ENCODE measurements around the gene ZNF300. TPM values are rescaled to one million over a fixed set of nuclear protein-coding genes. Genes with fewer than 3 reads are reported as not detected.

The ZNF300 gene
- total RNA-seq = 1 to 10 TPM in 4 of 5 experiments, under 1 TPM in 1; 0.56 to 5.1 (median 2.1) TPM
- polyA plus RNA-seq = under 1 TPM; 0.15 to 0.58 TPM
- total RNA-seq = 7.1 reads per million, percentile 30 among the genes with 10 or more reads in this experiment

GRCh38 chr5:150904479-150905311, at the start of gene ZNF300:
Gene ZNF300, minus strand, starts transcription at chr5:150904980. Its CDS starts 1,825 bp downstream, at chr5:150903155.
- peaks cover 0 to 30% (median 4%) of the 10 kb centered on the region in 3 experiments for H3K9me3 ChIP-seq (ENCODE audit: control insufficient read depth in 2 of 3, low read length in 3 of 3)

GRCh38 chr5:150948539-150948938, 43.8 kb upstream of the ZNF300 start:
- H3K9me3 ChIP-seq (ENCODE audit: control insufficient read depth in 2 of 3, low read length in 3 of 3) = peaks cover 0 to 47% (median 0%) of the 10 kb centered on the region in 3 experiments

More at GRCh38 chr5:150904479-150905311, at the start of gene ZNF300:
- Mint-ChIP-seq H3K27ac (peak within 1 kb of the TSS in 8 of 9 donors; percentile 70 to 96 (median 86)), H3K4me3 (peak within 1 kb of the TSS; percentile 72 to 92 (median 86)), H3K36me3 (peaks cover 13 to 59% (median 26%) of the 10 kb centered on the region in 5 donors), H3K9me3 (peaks cover 15 to 91% (median 62%) of the 10 kb centered on the region in 11 donors), H3K27me3 (peaks cover 0 to 31% (median 23%) of the 10 kb centered on the region in 5 donors), H3K4me1 (peaks cover 0 to 11% (median 5%) of the 10 kb centered on the region in 7 donors)
- intact Hi-C loops (cut with micrococcal nuclease) = no loop called here
- no peaks in the 10 kb centered on the region for H3K36me3 ChIP-seq (ENCODE audit: control insufficient read depth in 2 of 3, insufficient read depth in 3 of 3, low read length in 3 of 3)
- H3K27ac ChIP-seq (ENCODE audit: low read depth, low read length) = no peak within 1 kb of the TSS
- no peaks in the 10 kb centered on the region for H3K4me1 ChIP-seq (ENCODE audit: control insufficient read depth in 2 of 2, insufficient read depth in 2 of 2, low read length in 2 of 2)
- peak; percentile 20 to 63 (median 38) for DNase-seq
- peak; percentile 97 for ATAC-seq
- peak within 1 kb of the TSS; percentile 34 for H3K4me3 ChIP-seq (ENCODE audit: low read length)
- ChIA-PET CTCF (no interaction called here), POLR2A (no interaction called here)
- no peaks in the 10 kb centered on the region for H3K27me3 ChIP-seq (ENCODE audit: control insufficient read depth in 2 of 2, insufficient read depth in 2 of 2, low read length in 2 of 2)

GRCh38 chr5:150946351-150946905, 41.6 kb upstream of the ZNF300 start:
- no peak for DNase-seq
- Histone ChIP-seq H3K4me3 (ENCODE audit: low read length) (no peak overlapping the region), H3K27ac (ENCODE audit: low read depth, low read length) (no peak overlapping the region), H3K27me3 (ENCODE audit: control insufficient read depth in 2 of 2, insufficient read depth in 2 of 2, low read length in 2 of 2) (no peaks in the 10 kb centered on the region), H3K4me1 (ENCODE audit: control insufficient read depth in 2 of 2, insufficient read depth in 2 of 2, low read length in 2 of 2) (no peaks in the 10 kb centered on the region), H3K9me3 (ENCODE audit: control insufficient read depth in 2 of 3, low read length in 3 of 3) (peaks cover 0 to 33% (median 0%) of the 10 kb centered on the region in 3 experiments), H3K36me3 (ENCODE audit: control insufficient read depth in 2 of 3, insufficient read depth in 3 of 3, low read length in 3 of 3) (no peaks in the 10 kb centered on the region)
- ChIA-PET CTCF (no interaction called here), POLR2A (no interaction called here)
- peaks cover 0 to 49% (median 39%) of the 10 kb centered on the region in 5 donors for H3K27me3 Mint-ChIP-seq
- H3K9me3 Mint-ChIP-seq = peaks cover 28 to 95% (median 60%) of the 10 kb centered on the region in 11 donors
- no peak overlapping the region for H3K27ac Mint-ChIP-seq
- peaks cover 0 to 4% (median 0%) of the 10 kb centered on the region in 7 donors for H3K4me1 Mint-ChIP-seq
- H3K4me3 Mint-ChIP-seq = peak overlapping the region in 1 of 10 donors; percentile 52
- ATAC-seq = no peak
- peaks cover 7 to 31% (median 21%) of the 10 kb centered on the region in 5 donors for H3K36me3 Mint-ChIP-seq
- intact Hi-C loops (cut with micrococcal nuclease) = no loop called here

More at GRCh38 chr5:150948539-150948938, 43.8 kb upstream of the ZNF300 start:
- Mint-ChIP-seq H3K36me3 (peaks cover 7 to 42% (median 21%) of the 10 kb centered on the region in 5 donors), H3K27me3 (peaks cover 0 to 53% (median 35%) of the 10 kb centered on the region in 5 donors), H3K4me1 (peaks cover 0 to 4% (median 0%) of the 10 kb centered on the region in 7 donors), H3K27ac (no peak overlapping the region), H3K9me3 (peaks cover 23 to 100% (median 69%) of the 10 kb centered on the region in 11 donors), H3K4me3 (no peak overlapping the region)
- ChIA-PET CTCF (no interaction called here), POLR2A (no interaction called here)
- no peak overlapping the region for H3K4me3 ChIP-seq (ENCODE audit: low read length)
- intact Hi-C loops (cut with micrococcal nuclease) = no loop called here
- H3K36me3 ChIP-seq (ENCODE audit: control insufficient read depth in 2 of 3, insufficient read depth in 3 of 3, low read length in 3 of 3) = no peaks in the 10 kb centered on the region
- ATAC-seq (no peak), DNase-seq (no peak)
- no peaks in the 10 kb centered on the region for H3K27me3 ChIP-seq (ENCODE audit: control insufficient read depth in 2 of 2, insufficient read depth in 2 of 2, low read length in 2 of 2)
- no peak overlapping the region for H3K27ac ChIP-seq (ENCODE audit: low read depth, low read length)
- no peaks in the 10 kb centered on the region for H3K4me1 ChIP-seq (ENCODE audit: control insufficient read depth in 2 of 2, insufficient read depth in 2 of 2, low read length in 2 of 2)

DNA sequence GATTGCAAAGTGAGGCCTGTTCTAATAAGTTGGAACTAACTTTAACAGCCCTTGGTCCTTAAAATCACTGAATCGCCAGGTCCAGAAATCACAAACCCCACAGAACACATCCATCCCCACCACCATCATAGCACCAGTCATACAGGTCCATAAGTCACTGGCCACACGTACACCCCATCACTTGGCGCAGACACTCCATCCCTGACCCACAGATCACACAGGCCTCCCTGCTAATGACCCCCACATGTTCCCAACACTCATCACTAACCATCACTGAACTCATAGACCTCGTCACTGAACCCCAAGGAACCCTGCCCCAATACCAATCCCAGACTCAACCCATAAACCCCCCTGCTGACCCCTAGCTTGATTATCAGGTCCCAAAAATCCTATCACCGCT, 41.2 kb upstream of the ZNF300 start:
- Histone ChIP-seq H3K27ac (ENCODE audit: low read depth, low read length) (no peak overlapping the region), H3K4me3 (ENCODE audit: low read length) (no peak overlapping the region), H3K36me3 (ENCODE audit: control insufficient read depth in 2 of 3, insufficient read depth in 3 of 3, low read length in 3 of 3) (no peaks in the 10 kb centered on the region), H3K4me1 (ENCODE audit: control insufficient read depth in 2 of 2, insufficient read depth in 2 of 2, low read length in 2 of 2) (no peaks in the 10 kb centered on the region), H3K27me3 (ENCODE audit: control insufficient read depth in 2 of 2, insufficient read depth in 2 of 2, low read length in 2 of 2) (no peaks in the 10 kb centered on the region), H3K9me3 (ENCODE audit: control insufficient read depth in 2 of 3, low read length in 3 of 3) (peaks cover 0 to 33% (median 0%) of the 10 kb centered on the region in 3 experiments)
- Mint-ChIP-seq H3K27me3 (peaks cover 0 to 54% (median 37%) of the 10 kb centered on the region in 5 donors), H3K4me3 (peak overlapping the region in 1 of 10 donors; percentile 52), H3K36me3 (peaks cover 7 to 29% (median 21%) of the 10 kb centered on the region in 5 donors), H3K27ac (no peak overlapping the region), H3K4me1 (peaks cover 0 to 4% (median 0%) of the 10 kb centered on the region in 7 donors), H3K9me3 (peaks cover 27 to 95% (median 62%) of the 10 kb centered on the region in 11 donors)
- ChIA-PET CTCF (no interaction called here), POLR2A (no interaction called here)
- DNase-seq = no peak
- no peak for ATAC-seq
- intact Hi-C loops (cut with micrococcal nuclease) = no loop called here

DNA sequence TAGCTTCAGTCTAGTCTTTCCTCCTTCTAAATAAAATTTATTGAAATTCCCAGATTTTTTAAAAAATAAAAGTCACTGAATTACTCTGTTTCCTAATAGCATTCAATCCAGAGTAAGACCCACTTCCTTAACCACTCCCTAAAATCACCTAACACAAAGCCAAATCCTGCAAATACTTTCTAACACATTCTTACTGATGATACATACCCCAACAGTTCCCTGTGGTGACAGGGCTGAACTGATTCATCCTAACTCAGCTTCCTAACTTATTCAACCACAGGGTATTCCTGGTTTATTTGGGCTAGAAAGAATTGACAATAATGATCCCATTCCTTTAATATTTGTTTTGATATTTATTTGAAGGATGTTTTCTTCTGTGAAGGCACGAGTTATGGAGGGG, 40.7 kb upstream of the ZNF300 start:
- Mint-ChIP-seq H3K27ac (no peak overlapping the region), H3K4me1 (peaks cover 0 to 4% (median 0%) of the 10 kb centered on the region in 7 donors), H3K36me3 (peaks cover 3 to 29% (median 21%) of the 10 kb centered on the region in 5 donors), H3K4me3 (no peak overlapping the region), H3K27me3 (peaks cover 0 to 58% (median 37%) of the 10 kb centered on the region in 5 donors), H3K9me3 (peaks cover 24 to 95% (median 61%) of the 10 kb centered on the region in 11 donors)
- H3K27ac ChIP-seq (ENCODE audit: low read depth, low read length) = no peak overlapping the region
- ChIA-PET CTCF (no interaction called here), POLR2A (no interaction called here)
- H3K27me3 ChIP-seq (ENCODE audit: control insufficient read depth in 2 of 2, insufficient read depth in 2 of 2, low read length in 2 of 2) = no peaks in the 10 kb centered on the region
- ATAC-seq (no peak), DNase-seq (no peak)
- intact Hi-C loops (cut with micrococcal nuclease) = no loop called here
- no peak overlapping the region for H3K4me3 ChIP-seq (ENCODE audit: low read length)
- no peaks in the 10 kb centered on the region for H3K4me1 ChIP-seq (ENCODE audit: control insufficient read depth in 2 of 2, insufficient read depth in 2 of 2, low read length in 2 of 2)
- peaks cover 0 to 29% (median 0%) of the 10 kb centered on the region in 3 experiments for H3K9me3 ChIP-seq (ENCODE audit: control insufficient read depth in 2 of 3, low read length in 3 of 3)
- H3K36me3 ChIP-seq (ENCODE audit: control insufficient read depth in 2 of 3, insufficient read depth in 3 of 3, low read length in 3 of 3) = no peaks in the 10 kb centered on the region

- H3K9me3 ChIP-seq (ENCODE audit: control insufficient read depth in 2 of 3, low read length in 3 of 3) = peaks cover 3 to 72% (median 31%) of the 10 kb centered on the region in 3 experiments
- H3K4me1 Mint-ChIP-seq = no peaks in the 10 kb centered on the region
These were observed 26.7 kb upstream of the ZNF300 start for GRCh38 chr5:150931368-150931965.

More at GRCh38 chr5:150931368-150931965, 26.7 kb upstream of the ZNF300 start:
- POLR2A ChIA-PET = no interaction called here
- H3K36me3 ChIP-seq (ENCODE audit: control insufficient read depth in 2 of 3, insufficient read depth in 3 of 3, low read length in 3 of 3) = no peaks in the 10 kb centered on the region
- ATAC-seq (no peak), DNase-seq (no peak)
- Mint-ChIP-seq H3K4me3 (no peak overlapping the region), H3K27me3 (peaks cover 0 to 11% (median 6%) of the 10 kb centered on the region in 5 donors), H3K9me3 (peaks cover 11 to 98% (median 63%) of the 10 kb centered on the region in 11 donors), H3K27ac (no peak overlapping the region), H3K36me3 (peaks cover 0 to 19% (median 3%) of the 10 kb centered on the region in 5 donors)
- intact Hi-C loops (cut with micrococcal nuclease) = no loop called here
- no peak overlapping the region for H3K4me3 ChIP-seq (ENCODE audit: low read length)
- H3K4me1 ChIP-seq (ENCODE audit: control insufficient read depth in 2 of 2, insufficient read depth in 2 of 2, low read length in 2 of 2) = no peaks in the 10 kb centered on the region
- H3K27me3 ChIP-seq (ENCODE audit: control insufficient read depth in 2 of 2, insufficient read depth in 2 of 2, low read length in 2 of 2) = no peaks in the 10 kb centered on the region
- CTCF ChIA-PET = no interaction called here
- H3K27ac ChIP-seq (ENCODE audit: low read depth, low read length) = no peak overlapping the region

All from naive thymus-derived CD4-positive, alpha-beta T cell (primary cell).